Stimulated activated CD8-positive, alpha-beta memory T cell treated with anti-CD3 and anti-CD28 coated beads, Interleukin-12 subunit alpha, Interleukin-12 subunit beta, amount 100 ng/mL, for 24 hours (primary cell): Measurements from ENCODE around the gene ECPAS.
"Not testable (repeated sequence)": the region's sequence is repeated elsewhere in the genome, so short reads cannot be mapped to it uniquely, and the experiment has no call there.

Source experiments
- DNase-seq: peaks from one replicate; pipeline ENCODE4 v3.0.0-alpha.2; 2020; ENCODE audit errors: extremely low read depth

Gene ECPAS, protein sequence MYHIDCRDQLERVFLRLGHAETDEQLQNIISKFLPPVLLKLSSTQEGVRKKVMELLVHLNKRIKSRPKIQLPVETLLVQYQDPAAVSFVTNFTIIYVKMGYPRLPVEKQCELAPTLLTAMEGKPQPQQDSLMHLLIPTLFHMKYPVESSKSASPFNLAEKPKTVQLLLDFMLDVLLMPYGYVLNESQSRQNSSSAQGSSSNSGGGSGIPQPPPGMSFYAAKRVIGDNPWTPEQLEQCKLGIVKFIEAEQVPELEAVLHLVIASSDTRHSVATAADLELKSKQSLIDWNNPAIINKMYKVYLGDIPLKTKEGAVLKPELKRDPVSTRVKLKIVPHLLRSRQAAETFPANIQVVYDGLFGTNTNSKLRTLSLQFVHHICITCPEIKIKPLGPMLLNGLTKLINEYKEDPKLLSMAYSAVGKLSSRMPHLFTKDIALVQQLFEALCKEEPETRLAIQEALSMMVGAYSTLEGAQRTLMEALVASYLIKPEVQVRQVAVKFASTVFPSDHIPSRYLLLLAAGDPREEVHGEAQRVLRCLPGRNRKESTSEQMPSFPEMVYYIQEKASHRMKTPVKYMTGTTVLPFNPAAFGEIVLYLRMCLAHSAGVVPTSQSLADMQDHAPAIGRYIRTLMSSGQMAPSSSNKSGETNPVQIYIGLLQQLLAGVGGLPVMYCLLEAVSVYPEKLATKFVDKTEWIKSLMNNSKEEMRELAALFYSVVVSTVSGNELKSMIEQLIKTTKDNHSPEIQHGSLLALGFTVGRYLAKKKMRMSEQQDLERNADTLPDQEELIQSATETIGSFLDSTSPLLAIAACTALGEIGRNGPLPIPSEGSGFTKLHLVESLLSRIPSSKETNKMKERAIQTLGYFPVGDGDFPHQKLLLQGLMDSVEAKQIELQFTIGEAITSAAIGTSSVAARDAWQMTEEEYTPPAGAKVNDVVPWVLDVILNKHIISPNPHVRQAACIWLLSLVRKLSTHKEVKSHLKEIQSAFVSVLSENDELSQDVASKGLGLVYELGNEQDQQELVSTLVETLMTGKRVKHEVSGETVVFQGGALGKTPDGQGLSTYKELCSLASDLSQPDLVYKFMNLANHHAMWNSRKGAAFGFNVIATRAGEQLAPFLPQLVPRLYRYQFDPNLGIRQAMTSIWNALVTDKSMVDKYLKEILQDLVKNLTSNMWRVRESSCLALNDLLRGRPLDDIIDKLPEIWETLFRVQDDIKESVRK (N-terminal part only)

DNA sequence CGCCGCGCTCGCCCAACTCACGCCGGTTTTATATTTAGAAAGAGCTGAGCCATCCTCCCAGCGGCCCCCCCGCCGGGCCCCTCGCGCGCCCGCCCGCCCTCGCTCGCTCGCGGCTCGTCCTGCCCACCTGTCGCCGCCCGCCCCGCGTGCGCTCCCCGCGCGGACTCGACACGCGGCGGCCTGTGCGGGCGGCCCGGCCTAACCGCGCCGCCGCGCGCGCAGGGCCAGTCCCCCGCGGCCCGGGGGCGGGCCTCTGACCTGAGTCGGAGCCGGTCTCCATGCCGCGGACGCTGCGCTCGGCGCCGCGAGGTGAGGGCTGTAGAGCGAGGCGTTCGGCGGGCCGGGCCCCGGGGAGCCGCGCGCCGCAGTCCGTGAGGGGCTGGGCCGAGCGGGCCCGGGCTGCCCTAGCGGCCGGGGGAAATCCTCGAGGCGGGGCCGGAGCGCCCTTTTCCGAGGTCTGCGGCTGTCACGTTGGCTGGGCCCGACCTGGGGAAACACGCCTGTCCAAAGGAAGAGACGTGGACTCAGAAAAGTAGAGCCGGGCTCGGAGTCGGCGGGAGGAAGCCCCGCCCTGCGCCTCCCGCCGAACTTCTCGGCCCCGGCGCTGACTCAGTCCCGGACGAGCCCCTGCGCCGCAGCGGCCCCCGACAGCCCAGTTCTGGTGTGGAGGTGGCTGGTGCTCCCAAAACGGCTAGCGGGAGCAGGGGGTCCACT lies at the start of gene ECPAS:
Gene ECPAS, minus strand, starts transcription at position 526 of the 714 bp plus-strand sequence. CDS start 11,465 bp downstream, outside the sequence.
- DNase-seq: peak; percentile 36

DNA sequence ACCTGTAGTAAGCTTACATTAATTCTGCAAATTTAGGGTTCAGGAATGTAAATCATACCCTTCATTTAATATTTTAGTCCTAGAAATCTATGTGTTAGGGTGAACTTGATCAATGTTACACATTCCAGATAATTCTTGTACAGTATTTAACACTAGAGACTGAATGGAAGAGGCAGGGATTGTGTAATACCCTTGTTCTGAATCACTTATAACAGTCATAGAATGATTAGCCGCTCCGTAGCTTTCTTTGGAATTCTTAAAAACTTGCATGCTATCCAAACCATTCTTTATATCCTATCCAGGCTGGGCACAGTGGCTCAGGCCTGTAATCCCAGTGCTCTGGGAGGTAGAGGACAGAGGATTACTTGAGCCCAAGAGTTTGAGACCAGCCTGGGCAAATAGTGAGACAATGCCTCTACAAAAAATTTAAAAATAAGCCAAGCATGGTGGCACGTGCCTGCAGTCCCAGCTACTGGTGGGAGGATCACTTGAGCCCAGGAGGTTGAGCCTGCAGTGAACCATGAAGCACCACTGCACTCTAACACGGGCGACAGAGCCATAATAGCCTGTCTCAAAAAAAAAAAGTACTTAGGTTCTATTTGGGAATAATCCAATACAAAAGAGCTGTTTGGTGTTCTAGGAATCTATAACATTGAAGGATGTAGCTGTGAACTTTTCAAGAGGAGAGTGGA lies 49.1 kb upstream of the ECPAS start:
- no peak for DNase-seq

DNA sequence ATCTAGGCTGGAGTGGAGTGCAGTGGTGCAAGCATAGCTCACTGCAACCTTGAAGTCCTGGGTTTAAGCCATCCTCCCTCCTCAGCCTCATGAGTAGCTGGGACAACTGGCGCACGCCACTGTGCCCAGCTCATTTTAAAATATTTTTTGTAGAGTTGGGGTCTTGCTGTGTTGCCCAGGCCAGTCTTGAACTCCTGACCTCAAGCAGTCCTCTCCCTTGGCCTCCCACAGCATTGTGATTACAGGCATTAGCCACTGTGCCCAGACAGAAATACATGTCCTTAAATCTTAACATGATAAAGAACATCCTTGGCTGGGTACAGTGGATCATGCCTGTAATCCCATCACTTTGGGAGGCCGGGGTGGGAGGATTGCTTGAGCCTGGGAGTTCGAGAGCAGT lies 47.5 kb upstream of the ECPAS start:
- DNase-seq: no peak

DNA sequence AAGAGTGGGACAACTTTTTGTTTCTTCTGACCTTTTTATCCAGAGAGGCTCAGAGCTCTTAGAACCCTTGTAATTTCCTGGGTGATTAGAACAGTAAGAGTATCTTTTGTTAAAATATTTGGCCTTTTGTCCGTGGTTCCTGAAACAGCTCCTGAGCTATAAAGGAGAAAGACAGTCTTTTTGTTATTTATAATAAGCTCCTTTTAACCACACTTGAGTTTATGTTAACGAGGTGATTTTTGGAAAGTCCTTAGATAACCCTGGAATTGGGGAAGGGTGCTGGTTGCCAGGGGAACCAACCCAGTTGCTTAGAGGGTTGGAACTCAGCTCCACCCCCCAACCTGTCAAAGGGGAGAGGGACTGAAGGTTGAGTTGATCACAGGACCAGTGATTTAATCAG lies 45.6 kb upstream of the ECPAS start:
- DNase-seq: no peak

DNA sequence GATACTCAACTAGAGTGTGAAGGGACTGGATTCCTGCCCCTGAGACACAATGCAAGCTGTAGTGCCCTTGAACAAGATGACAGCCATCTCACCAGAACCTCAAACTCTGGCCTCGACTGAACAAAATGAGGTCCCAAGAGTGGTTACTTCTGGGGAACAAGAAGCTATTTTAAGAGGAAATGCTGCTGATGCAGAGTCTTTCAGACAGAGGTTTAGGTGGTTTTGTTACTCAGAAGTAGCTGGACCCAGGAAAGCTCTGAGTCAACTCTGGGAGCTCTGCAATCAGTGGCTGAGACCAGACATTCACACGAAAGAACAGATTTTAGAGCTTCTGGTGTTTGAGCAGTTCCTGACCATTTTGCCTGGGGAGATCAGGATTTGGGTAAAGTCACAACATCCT lies 43.2 kb upstream of the ECPAS start:
- DNase-seq: no peak

DNA sequence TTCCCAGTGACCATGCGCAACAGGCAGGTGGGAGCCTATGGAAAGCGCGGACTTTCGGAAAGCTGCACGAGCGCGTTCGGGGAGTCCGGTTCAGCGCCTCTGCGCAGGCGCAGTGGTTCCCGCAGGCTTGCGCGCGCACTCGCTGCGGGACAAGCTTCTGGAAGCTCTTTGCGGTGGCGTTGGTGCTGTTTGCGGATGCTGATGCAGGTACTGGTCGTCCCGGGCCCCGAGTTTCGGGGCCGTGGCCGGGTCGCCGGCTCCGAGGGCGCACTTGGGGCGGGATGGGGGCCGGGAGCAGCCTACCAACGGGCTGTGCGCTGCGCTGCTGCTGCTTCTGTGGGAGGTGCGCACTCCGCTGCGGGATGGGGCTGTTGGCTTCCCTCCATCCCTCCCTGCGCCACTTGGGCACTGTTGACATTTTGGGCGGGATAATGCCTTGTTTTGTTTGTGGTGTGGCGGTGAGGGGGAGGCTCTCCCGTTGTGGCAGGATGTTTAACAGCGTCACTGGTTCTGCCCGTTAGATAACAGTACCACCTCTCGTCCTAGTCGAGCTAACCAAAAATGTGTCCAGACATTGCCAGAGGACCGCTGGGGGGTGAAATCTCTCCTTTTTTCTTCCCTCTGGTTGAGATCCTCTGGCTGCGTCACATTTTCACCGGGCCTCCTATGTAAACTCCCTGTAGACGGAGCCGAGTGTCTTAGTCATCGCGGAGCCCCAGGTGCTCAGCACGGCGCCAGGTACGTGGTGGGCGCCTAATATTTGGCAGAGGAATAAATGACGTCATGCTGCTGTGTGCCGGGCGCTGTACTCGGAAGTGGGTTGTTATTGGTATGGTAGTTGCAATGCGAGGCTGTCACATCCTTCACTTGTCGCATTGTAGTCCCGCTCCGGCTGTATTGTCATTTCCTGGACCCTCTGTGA lies 41.1 kb upstream of the ECPAS start, which contains the start of gene ZNF483:
Gene ZNF483, plus strand, starts transcription at position 124 of the 922 bp plus-strand sequence. CDS start 2,217 bp downstream, outside the sequence.
- peak; percentile 25 for DNase-seq

DNA sequence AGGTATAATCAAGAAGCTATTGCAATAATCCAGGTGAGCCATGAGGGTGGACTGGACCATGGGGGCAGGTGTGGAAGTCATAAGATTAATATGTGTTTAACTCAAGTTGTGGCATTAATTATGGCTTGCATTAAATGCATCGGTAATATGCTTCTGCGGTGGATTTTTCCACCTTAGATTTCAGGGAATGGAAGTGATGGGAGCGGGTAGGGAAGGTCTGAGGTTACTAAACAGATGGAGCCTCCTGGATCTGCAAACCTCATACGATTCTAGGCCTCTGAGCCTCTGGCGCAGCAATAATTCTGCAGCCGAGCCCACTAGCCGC lies 40.5 kb upstream of the ECPAS start:
- DNase-seq: no peak

DNA sequence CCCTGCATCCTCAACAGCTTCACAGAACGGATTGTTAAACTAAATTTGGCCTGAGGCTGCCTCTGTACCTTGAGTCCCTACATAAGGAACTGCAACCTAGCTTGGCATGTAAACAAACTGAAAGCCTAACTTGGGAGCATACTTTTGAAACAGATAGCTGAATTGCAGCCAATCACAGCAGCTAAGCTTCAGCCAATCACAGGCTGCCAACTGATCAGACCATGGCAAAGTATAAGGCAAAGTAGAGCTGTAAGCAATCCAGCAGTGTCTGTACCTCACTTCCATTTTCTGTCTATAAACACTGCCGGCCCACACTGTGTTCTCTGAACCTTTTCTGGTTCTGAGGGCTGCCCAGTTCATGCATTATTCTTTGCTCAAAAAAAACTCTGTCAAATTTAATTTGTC lies 31.9 kb upstream of the ECPAS start:
- DNase-seq: no peak

DNA sequence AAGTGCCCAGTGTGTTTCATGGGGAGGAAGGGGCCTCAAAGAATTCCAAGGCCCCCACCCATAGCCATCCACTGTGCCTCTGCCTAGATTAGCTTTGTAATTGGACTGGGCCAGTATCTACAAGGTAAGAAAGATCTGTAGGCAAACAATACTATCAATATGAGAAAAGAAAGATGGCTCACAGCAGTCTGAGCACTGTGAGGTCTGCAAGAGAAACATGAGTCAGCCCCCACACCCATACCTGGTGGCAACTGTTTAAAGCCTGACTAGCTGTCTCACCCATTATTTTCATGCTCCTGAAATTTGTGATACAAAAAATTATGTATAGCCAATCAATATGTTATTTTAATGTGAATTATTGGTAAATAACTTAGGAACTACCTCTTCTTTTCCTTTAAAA lies 30.8 kb upstream of the ECPAS start:
- DNase-seq: no peak

DNA sequence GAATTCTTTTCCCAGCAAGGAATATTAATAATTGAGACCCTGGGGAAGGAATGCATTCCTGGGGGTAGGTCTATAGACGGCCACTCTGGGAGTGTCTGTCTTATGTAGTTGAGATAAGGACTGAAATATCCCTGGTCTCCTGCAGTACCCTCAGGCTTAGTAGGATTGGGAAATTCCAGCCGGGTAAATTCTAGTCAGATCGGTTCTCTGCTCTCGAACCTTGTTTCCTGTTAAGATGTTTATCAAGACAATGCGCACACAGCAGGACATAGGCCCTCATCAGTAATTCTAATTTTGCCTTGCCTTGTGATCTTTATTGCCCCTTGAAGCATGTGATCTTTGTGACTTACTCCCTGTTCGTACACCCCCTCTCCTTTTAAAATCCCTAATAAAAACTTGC lies 27.4 kb upstream of the ECPAS start:
- not testable (repeated sequence) for DNase-seq

DNA sequence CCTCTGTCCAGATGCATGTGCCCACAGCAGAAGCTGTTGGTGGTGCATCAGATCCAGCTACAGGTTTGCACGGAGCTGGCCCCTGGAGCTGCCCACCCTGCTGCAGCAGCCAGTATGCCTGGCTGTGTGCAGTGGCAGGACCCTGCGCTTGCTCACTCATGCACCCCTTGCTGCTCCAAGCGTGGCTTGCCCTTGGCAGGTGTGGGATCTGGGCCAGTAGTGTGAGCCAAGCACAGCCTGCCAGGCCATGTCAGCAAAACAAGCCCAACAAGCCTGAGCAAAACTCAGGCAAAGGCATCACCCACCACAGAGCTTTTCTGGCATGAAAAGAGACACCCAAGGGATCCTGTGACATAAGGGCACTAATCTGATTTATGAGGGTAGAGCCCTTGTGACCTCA lies 18.3 kb upstream of the ECPAS start:
- no peak for DNase-seq

DNA sequence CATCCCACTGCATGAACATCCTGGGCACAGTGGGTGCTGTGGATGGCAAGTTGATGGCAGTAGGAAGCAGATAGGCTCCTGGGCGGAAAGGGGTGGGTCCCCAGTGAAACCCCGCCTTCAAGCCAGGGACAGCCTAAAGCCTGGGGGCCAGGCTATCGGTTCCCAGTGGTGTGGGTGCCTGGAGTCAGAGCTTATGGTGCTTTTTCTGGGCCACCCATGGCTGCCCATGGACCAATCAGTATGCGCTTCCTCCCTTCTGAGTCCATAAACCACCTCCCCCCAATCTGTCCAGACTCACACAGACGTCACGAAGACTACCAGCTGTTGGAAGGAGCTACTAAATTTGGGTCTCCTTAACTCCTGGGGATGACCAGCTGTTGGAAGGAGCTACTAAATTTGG lies 17.5 kb upstream of the ECPAS start:
- DNase-seq: no peak

DNA sequence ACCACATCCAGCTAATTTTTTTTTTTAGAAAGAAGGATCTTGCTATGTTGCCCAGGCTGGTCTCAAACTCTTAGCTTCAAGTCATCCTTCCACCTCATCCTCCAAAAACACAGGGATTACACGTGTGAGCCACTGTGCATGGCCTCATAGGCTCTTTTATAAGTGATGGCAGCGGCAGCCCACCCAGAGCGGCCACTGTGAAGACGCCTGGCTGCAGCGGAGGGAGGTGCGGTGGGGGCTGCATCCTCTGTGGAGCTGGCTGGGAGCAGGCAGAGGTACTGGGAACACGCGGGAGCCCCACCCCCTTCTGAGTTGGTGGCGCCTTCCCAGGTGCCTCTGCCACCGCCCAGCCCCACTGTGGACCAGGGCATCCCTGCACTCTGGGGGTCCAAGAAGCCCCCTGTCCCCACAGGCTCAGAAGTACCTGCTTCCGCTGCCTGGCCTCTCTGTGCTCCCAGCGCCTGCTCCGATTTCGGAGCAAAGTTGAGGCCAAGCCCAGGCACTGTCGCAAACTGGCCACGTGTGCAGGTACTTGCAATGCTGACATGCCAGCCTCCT lies 16.9 kb upstream of the ECPAS start:
- no peak for DNase-seq

DNA sequence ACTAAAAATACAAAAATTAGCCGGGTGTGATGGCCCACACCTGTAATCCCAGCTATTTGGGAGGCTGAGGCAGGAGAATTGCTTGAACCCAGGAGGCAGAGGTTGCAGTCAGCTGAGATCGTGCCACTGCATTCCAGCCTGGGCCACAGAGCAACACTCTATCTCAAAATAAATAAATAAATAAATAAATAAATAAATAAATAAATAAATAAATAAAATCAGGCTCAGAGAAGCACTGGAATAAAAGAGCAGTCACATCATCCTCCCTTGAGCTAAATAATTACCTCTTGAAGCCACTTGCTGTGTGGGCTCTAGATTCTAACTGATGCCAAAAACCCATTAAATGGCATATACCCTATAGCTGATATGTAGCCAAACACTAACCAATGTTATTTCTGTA lies 13.0 kb upstream of the ECPAS start:
- DNase-seq: not testable (repeated sequence)

DNA sequence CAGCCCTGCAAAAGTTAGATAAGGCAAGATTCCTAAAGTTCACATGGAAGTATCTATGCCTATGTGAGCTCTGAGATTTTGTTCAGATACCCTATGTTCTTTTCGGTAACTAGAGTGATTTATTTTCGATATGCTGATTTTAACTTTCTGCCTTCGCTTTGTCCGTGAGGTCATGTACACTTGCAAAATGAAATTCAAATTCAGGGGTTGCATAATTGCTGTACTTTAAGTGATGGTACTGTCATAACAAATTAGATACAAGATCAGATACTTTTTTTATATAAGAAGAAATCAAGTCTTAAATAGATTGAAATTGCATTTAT lies 350 bp upstream of the ECPAS start:
- DNase-seq: no peak

DNA sequence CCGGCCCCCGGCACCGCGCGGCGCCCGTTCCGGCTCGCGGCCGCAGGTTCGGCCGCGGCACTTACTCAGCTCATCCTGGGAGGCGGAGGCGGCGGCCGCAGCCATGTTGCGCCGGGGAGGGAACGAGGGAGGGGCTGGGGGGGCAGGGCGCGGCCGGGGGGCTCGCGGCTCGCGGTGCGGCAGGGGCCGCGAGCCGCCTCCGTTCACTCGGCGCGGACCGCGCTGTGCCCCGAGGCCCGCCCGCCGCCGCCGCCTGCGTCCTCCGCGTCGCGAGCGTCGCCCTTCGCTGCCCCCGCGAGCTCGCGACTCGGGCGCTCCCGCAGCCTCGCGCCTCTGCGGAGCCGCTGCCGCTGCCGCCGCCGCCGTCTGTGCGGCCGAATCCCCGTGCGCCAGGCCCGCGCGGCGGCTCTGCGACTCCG lies 735 bp downstream of the ECPAS start:
- DNase-seq: peak; percentile 20

DNA sequence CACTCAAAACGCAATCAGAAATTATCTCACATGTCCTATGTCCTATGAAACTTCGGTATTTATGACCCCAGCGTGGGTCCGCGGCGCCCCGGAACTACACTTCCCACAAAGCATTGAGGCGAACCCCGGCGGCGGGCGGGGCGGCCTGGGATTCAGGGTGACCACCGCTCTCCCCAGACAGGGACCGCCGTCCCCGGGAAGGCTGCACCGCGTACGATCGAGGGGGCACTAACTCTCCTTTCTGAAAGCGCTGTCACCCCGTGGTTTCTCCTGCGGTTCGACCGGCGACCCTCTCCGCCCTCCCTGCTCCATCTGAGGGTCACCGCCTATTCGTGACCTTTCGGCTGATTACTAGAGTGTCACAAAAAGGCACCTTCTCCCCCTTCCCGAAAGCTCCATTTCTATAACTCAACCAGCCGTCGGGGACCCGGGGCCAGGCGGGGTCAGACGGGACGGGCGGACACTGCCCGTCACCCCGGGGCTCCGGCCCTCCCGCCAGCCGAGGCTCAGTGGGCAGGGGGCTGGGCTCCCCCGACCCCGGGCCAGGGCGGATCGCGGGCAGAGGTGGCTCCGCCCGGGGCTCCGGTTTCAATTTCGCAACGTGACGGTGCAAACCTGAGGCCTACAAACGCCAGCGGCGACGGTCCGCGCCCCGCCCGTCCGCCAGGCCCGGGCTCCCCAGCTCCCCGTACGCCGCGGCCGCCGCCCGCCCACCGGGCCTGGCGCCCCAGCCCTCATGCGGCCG lies 1.3 kb downstream of the ECPAS start:
- peak; percentile 31 for DNase-seq

DNA sequence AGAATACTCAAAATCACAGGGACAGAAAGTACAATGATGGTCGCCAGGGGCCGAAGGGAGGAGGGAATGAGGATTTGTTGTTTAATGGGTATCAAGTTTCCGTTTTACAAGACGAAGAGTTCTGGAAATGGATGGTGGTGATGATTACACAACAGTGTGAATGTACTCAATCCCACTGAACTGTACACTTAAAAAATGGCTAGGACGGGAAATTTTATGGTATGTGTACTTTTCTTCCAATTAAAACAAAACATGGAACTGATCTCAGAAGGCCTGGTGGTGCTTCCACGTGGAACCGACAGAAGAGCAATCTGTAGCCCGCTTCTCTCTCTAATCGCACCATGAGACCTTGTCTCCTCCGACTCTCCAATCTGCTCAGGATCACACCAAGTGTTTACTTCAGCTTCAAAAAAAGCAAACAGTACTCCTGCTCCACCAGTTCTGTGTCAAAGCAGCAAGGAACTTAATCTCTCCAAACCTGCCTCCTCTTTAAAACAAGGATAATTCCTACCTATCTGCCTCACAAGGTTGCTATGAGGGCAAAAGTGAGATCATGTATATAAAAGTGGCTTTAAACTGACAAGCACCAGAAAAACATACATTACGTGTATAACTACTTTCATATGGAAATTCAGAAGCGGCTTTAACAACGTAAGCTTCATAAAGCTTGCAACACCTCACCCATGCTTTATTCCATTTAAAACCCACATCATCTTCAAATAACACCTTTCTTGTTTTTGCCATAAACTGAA lies 2.1 kb downstream of the ECPAS start:
- no peak for DNase-seq
